T-helper 1 cell (primary cell): ENCODE measurements around the gene ZAR1L.
A peak's percentile ranks its signal among the peaks of the same experiment; 100 is the strongest.
"Not testable (repeated sequence)": the region's sequence is repeated elsewhere in the genome, so short reads cannot be mapped to it uniquely, and the experiment has no call there.

Source experiments
- DNase-seq, 5 donors: peaks; one replicate each; pipeline ENCODE4 v3.0.0-alpha.2; 2012 to 2020
- total RNA-seq, 4 donors: gene quantifications; one replicate each; lab custom pipeline; 2026; lab: John Stamatoyannopoulos, UW

The ZAR1L gene
- total RNA-seq: 0.71 to 2.2 (median 1.5) reads per million in 4 donors

DNA sequence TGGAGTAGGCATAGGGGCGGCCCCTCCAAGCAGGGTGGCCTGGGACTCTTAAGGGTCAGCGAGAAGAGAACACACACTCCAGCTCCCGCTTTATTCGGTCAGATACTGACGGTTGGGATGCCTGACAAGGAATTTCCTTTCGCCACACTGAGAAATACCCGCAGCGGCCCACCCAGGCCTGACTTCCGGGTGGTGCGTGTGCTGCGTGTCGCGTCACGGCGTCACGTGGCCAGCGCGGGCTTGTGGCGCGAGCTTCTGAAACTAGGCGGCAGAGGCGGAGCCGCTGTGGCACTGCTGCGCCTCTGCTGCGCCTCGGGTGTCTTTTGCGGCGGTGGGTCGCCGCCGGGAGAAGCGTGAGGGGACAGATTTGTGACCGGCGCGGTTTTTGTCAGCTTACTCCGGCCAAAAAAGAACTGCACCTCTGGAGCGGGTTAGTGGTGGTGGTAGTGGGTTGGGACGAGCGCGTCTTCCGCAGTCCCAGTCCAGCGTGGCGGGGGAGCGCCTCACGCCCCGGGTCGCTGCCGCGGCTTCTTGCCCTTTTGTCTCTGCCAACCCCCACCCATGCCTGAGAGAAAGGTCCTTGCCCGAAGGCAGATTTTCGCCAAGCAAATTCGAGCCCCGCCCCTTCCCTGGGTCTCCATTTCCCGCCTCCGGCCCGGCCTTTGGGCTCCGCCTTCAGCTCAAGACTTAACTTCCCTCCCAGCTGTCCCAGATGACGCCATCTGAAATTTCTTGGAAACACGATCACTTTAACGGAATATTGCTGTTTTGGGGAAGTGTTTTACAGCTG, at the start of gene ZAR1L, which contains the start of gene BRCA2:
Gene ZAR1L, minus strand, starts transcription at position 126 of the 790 bp plus-strand sequence. CDS start 3,438 bp downstream, outside the sequence.
Gene BRCA2, plus strand, starts transcription at position 271 of the 790 bp plus-strand sequence. CDS start 953 bp downstream, outside the sequence.
- peak; percentile 73 to 95 (median 81) for DNase-seq

- DNase-seq: no peak
These were observed 47.4 kb upstream of the ZAR1L start for GRCh38 chr13:32362574-32362973.

- DNase-seq: not testable (repeated sequence)
These were observed 40.8 kb upstream of the ZAR1L start for GRCh38 chr13:32355935-32356334.

- DNase-seq: no peak
These were observed 38.9 kb upstream of the ZAR1L start for GRCh38 chr13:32354040-32354439.

DNA sequence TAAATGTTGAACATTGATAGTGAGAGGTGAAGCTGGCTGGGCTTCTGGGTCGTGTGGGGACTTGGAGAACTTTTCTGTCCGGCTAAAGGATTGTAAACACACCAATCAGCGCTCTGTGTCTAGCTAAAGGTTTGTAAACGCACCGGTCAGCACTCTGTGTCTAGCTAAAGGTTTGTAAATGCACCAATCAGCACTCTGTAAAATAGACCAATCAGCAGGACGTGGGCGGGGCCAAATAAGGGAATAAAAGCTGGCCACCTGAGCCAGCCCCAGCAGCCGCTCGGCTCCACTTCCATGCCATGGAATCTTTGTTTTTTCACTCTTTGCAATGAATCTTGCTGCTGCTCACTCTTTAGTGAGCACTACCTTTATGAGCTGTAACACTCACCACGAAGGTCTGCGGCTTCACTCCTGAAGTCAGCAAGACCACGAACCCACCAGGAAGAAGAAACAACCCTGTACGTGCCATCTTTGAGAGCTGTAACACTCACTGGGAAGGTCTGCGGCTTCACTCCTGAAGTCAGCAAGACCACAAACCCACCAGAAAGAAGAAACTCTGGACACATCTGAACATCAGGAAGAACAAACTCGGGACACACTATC, 35.8 kb upstream of the ZAR1L start:
- DNase-seq: not testable (repeated sequence)

DNA sequence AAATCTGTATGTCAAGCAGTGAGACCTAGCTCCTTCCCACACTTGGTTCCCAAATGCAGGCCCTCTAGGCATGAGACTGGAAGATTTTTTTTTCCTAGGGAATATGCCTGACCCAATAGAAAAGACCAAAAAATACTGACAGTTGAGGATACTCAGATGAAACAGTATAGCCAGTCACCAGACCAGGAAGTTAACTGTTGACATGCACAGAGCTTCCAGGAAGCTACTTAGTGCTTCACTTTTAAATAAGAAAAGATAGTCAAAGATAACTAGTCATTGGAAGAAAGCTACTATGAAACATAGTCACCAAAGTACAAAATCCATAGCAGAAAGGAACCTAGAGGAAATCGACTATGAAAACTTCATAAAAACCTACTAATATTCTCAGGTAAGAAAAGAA, 32.5 kb upstream of the ZAR1L start:
- DNase-seq: no peak

DNA sequence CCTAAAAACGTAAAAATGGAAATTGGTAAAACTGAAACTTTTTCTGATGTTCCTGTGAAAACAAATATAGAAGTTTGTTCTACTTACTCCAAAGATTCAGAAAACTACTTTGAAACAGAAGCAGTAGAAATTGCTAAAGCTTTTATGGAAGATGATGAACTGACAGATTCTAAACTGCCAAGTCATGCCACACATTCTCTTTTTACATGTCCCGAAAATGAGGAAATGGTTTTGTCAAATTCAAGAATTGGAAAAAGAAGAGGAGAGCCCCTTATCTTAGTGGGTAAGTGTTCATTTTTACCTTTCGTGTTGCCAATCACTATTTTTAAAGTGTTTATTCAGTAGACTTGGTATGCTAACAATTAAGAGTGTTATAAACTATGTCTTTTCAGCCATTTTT, 25.8 kb upstream of the ZAR1L start:
- no peak for DNase-seq

DNA sequence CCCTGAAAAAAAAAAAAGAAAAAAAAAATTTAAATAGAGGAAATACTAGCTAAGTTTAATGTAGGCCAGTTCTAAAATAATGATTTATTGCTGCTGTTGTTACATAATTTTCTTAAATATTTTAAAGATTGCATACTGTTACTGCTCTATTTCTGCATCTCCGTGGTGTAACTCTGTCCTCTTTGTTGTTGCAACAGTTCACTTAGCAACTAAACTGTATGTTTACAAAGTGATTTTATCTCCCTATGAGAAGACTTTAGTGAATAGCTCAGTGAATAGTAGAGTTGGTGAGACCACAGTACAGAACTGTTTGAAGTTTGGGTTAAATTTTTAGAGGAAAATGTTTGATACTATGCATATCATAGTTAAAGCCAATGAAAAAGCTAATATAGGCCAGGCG, 19.5 kb upstream of the ZAR1L start:
- no peak for DNase-seq

- no peak for DNase-seq
These were observed 15.3 kb upstream of the ZAR1L start for GRCh38 chr13:32330441-32330840.

GRCh38 chr13:32323912-32324311, 8.7 kb upstream of the ZAR1L start:
- DNase-seq: no peak

DNA sequence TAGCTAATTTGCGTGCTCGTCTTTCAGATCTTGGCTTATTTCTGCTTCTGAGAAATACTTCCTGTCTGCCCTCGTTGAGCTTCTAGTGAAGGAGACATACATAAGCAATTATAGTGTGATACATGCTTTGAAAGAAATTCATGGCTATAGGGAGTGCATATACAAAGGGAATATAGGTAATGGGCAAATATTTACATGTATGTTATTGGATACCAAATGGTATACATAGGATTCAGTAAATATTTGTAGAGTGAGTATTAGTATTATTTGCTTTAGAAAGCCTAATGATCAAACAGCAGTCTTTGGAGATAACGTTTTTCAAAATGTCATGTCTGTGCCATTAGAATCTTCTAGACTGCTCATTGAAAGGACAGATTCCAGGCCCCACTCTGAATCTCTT, 5.4 kb upstream of the ZAR1L start:
- no peak for DNase-seq

DNA sequence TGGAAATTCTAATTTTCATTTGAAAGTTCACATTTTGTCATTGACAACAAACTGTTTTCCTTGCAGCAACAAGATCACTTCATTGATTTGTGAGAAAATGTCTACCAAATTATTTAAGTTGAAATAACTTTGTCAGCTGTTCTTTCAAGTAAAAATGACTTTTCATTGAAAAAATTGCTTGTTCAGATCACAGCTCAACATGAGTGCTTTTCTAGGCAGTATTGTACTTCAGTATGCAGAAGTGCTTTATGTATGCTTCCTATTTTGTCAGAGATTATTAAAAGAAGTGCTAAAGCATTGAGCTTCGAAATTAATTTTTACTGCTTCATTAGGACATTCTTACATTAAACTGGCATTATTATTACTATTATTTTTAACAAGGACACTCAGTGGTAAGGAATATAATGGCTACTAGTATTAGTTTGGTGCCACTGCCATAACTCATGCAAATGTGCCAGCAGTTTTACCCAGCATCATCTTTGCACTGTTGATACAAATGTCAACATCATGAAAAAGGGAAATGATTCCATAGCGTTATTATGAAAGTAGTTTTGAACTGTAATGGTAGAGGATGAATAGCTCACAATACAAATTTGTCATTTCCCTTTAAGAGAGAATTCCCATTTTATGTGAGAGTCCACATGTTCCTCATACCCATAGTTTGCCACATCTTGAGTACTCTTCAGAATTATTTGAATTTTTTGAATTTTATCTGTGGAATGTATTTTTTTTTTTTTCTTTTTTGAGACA, 2.7 kb upstream of the ZAR1L start:
- no peak for DNase-seq

DNA sequence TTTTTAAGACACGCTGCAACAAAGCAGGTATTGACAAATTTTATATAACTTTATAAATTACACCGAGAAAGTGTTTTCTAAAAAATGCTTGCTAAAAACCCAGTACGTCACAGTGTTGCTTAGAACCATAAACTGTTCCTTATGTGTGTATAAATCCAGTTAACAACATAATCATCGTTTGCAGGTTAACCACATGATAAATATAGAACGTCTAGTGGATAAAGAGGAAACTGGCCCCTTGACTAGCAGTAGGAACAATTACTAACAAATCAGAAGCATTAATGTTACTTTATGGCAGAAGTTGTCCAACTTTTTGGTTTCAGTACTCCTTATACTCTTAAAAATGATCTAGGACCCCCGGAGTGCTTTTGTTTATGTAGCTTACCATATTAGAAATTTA, 1.3 kb upstream of the ZAR1L start:
- no peak for DNase-seq

DNA sequence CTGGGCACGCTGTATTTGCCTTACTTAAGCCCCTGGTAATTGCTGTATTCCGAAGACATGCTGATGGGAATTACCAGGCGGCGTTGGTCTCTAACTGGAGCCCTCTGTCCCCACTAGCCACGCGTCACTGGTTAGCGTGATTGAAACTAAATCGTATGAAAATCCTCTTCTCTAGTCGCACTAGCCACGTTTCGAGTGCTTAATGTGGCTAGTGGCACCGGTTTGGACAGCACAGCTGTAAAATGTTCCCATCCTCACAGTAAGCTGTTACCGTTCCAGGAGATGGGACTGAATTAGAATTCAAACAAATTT, 821 bp upstream of the ZAR1L start:
- DNase-seq: no peak

DNA sequence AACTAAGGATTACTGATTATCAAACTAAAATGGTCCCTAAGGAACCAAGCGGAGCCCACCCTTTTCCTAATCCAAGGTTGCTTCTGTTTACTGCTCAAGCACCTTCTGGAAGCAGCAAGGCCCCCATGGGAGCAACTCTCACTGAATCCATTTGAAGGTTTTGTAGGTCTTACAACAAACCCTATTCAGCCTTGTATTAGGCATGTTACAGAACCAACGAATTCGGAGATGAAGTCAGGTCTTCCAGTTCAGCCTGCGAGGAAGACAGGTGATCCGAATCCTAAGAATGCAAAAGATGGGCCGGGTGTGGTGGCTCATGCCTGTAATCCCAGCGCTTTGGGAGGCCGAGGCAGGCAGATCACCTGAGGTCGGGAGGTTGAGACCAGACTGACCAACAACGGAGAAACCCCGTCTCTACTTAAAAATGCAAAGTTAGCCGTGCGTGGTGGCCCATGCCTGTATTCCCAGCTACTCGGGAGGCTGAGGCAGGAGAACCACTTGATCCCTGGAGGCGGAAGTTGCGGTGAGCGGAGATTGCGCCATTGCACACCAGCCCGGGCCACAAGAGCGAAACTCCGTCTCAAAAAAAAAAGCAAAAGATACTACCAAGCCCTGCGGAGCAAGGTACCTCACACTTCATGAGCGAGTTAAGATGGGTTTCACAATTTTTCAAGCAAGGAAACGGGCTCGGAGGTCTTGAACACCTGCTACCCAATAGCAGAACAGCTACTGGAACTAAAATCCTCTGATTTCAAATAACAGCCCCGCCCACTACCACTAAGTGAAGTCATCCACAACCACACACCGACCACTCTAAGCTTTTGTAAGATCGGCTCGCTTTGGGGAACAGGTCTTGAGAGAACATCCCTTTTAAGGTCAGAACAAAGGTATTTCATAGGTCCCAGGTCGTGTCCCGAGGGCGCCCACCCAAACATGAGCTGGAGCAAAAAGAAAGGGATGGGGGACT, 609 bp downstream of the ZAR1L start:
- DNase-seq: peak; percentile 10 to 68 (median 43)

GRCh38 chr13:32311188-32311897, 3.8 kb downstream of the ZAR1L start:
- DNase-seq: no peak

- DNase-seq: peak in 1 of 5 donors; percentile 55
These were observed 4.9 kb downstream of the ZAR1L start for GRCh38 chr13:32310134-32310706.

- no peak for DNase-seq
These were observed 5.6 kb downstream of the ZAR1L start for GRCh38 chr13:32309312-32310133.

DNA sequence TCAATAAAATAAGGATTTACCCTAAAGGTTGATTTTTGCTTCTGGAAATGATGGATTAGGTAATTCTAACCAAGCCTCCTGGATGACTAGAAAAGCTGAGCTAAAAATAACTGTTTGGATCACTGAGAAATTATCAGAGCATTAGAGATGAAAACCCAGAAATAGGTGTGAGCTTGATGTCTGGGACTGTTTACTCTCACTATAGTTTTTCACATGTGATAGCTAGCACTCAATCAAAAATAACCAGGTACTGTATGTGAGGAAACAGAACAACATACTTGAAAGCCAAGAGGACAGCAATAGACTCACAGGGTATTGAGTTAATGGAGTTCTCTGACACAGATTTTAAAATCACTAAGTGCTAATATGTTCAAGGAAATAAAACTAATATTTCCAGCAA, 9.5 kb downstream of the ZAR1L start:
- DNase-seq: no peak

- DNase-seq: no peak
These were observed 12.7 kb downstream of the ZAR1L start for GRCh38 chr13:32302461-32302860.
